GM18951 (cell line): ENCODE measurements around the gene TP53BP2.
"Not testable (repeated sequence)": the region's sequence is repeated elsewhere in the genome, so short reads cannot be mapped to it uniquely, and the experiment has no call there.

Experiments
- POLR2A ChIP-seq: IDR thresholded peaks from 4 replicates; pipeline ENCODE4 v1.6.1; 2011; ENCODE audit warnings: mild to moderate bottlenecking; ENCODE audit not compliant: insufficient read length, insufficient read depth; ENCODE audit errors: extremely low read depth
- in situ Hi-C: fragments of 300-500 bp; cut with MboI; formaldehyde crosslinking; loops from one replicate; pipeline ENCODE4 v1.12.0; 2022; ENCODE audit warnings: low sequenced_read_pairs, mixed read lengths, inconsistent platforms; ENCODE audit not compliant: unreplicated experiment

The TP53BP2 gene

DNA sequence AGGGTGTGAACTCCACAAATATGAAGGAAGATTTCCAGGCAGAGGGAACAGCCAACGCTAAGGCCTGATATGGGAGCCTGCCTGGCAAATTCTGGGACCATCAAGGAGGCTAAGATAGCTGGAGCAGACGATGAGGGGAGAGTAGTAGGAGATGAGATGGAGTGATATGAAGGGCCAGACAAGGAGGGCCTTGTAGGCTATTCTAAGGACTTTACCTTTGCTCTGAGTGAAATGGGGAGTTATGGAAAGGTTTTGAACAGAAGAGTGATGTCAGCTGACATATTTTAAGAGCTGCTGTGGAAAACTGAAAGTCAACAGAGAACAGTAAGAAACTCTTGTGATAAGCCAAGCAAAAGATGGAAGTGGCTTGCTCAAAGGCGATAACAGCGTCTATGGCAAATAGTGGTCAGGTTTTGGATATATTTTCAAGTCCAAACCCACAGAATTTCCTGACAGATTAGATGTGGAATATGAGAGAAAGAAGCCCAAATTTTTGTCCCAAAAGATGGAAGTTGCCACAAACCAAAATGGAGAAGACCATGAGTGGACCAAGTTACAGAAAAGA, 2.1 kb upstream of the TP53BP2 start:
- in situ Hi-C loops: no loop called here
- no peak for TF ChIP-seq POLR2A

DNA sequence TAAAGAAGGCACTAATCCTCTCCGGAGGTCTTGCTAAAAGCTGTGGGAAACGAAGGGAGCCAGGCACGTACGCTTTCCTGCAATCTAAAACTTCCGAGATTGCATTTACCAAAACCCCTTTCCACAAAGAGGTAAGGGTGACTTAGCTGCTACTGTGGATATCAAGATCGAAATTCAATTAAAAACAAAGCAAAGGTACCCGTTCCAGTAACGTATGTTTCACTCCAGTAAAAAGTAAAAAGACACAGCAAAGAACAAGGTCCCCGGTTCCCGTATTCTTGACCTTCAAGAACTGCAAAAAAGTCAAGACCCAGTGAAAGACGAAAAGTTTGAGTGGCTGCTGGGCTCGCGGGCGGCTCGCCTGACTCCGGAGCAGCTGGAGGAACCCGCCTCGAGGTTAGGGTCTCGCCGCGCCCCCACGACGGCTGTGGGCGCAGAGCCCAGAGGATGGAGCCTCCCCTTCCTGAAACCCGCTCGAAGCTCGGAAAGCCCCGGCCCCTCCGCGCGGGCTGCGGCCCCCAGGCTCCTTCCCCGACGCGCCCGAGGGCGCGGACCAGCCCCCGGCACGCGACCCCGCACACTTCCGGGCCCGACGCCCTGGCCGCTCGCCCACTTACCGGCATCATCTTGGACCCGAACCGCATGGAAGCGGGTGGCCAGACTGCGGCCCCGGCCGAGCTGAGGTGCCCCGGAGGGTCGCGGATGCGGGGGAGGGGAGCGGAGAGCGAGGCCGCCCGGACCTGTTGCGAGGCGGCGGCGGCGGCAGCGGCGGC, 524 bp downstream of the TP53BP2 start:
- in situ Hi-C loops: no loop called here
- TF ChIP-seq POLR2A: no peak

- in situ Hi-C loops: no loop called here
- TF ChIP-seq POLR2A: no peak
Observed at GRCh38 chr1:223844787-223845036, 1.0 kb downstream of the TP53BP2 start.

- no peak for TF ChIP-seq POLR2A
- in situ Hi-C loops: no loop called here
Observed at GRCh38 chr1:223843934-223844786, 1.6 kb downstream of the TP53BP2 start.

DNA sequence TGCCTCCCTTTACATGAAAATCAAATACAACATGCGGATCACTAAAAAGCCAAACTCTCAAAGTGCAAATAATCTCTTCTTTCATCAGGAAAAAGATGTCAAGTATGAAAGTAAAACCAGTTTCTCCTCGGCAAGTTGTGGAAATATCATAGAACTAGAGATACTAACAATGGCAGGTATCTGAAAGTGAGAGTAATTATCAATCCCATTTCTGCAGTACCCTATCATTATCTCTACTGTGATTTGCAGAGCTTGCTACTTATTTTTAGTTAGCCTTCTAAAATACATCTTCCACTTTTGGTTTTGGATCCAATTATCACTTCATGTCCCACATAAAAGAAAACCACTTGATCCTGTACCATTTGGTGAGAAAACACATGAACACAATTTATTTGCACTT, 3.0 kb downstream of the TP53BP2 start:
- in situ Hi-C loops: no loop called here
- no peak for TF ChIP-seq POLR2A

- in situ Hi-C loops: not testable (repeated sequence)
Observed at GRCh38 chr1:223841977-223842623, 3.6 kb downstream of the TP53BP2 start.

DNA sequence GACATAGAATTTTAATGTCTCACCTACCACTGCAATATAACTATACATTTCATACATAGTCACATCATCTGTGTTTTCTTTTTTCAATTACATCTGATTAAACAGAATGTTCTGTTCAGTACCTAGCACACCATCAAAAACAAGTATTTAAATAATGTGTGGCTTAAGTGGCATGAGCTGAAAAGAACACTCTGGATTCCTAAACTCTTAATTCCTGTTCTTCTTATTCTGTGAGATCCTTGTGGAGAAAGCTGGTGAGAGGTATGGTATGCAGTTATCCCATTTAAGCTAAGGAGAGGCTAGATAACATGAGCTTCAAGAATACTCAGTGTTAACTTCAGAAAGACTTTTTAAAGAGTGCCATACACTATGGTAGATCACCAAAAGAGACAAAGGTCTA, 5.5 kb downstream of the TP53BP2 start:
- TF ChIP-seq POLR2A: no peak
- in situ Hi-C loops: no loop called here

DNA sequence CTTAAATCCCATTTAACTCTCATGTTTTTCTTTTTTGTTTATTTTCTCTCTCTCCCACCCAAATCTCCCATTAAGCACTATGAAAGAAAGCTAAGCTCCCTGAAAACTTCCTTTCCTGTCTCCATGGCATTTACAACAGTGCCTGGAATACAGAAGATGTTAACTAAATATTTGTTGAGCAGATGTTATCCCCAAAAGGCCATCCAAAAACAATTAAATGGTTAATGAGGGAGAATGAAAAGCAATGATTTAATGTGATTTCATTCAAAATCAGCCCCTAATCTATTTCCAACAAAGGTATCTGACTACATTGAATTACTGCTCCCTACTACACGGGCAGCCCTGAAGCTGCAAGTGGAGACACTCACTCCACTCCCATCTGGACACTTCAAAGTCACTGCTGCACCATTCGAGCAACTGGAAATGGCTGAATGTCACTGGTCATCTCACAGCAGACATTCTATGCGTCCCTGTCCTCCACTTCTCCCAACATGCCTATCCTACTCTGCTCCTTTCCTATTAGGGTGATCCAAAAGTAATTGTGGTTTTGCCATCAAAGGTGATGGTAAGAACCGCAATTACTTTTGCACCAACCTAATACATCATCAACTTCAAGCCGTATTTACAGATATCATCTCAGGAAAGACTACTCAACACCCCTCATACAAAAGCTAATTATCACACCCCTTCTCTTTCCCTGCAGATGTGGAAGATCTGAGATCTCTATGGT, 7.5 kb downstream of the TP53BP2 start:
- in situ Hi-C loops: no loop called here
- TF ChIP-seq POLR2A: no peak

GRCh38 chr1:223837687-223838086, 8.1 kb downstream of the TP53BP2 start:
- in situ Hi-C loops: no loop called here
- no peak for TF ChIP-seq POLR2A

DNA sequence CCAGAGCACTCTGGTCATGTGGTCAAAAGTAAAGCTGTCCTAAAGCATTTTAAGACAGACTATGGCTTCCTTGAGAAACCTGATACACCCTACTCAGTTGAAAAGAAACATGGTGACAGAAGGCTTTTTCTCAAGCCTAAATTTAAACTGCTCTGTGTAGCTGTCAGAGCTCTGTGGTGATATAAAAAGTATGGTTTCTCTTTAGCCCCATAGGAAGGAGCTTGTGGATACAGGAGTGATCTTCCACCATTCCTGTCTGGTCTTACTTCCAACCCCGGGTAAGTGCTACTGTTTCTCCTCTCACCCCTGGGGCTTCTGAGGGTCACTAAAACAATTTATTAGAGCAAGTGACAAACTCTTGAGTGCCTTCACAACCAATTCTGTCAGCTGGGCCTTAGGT, 8.5 kb downstream of the TP53BP2 start:
- TF ChIP-seq POLR2A: no peak
- in situ Hi-C loops: no loop called here

- in situ Hi-C loops: no loop called here
- TF ChIP-seq POLR2A: no peak
Observed at GRCh38 chr1:223836586-223836985, 9.2 kb downstream of the TP53BP2 start.

DNA sequence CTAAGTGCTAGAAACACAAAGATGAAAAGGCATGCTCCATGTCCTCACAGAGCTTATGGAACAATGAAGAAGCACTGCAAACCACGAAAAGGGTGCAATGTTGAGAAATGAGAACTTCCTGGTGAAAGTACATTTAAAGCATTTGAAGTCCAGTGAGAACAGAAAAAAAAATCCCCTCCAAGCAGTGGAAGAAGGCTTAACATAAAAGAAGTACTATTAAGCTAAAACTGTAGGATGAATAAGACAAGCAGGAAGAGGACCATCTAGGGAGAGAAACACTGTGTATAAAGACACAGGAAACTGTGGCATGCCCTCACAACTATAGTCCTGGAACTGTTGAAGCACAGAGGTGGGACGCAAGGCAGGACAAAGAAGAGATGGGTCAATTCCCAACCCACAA, 10.0 kb downstream of the TP53BP2 start:
- TF ChIP-seq POLR2A: no peak
- in situ Hi-C loops: no loop called here

DNA sequence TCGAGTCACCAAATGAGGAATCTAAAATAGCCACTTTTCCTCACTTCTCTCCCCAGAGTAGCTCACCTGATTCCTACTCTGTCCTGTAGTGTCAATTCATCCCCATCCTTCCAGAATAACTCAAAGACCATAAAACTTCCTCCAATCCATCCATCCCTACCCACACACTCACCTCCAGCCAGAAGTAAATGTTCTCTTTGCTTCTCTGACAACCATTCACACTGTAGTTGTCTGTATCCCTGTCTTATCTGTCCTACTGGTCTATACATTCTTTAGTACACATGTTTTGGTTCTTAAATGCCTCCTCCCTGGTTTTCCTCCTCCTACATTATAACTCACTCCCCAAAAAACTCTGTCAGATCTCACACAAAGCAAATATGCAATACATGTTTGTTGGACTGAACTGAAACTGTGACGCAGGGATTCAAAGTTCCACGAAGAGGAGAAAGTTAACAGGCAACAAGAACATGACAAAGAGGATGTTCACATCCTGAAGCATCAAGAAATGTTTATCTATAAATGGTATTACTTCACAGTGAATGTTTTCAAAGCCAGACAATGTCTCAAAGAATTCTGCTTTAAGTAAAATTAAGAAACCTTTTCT, 11.0 kb downstream of the TP53BP2 start:
- in situ Hi-C loops: no loop called here
- TF ChIP-seq POLR2A: no peak
